HG03066 (cell line): Measurements from ENCODE around the gene CES3.

Experiments
- ATAC-seq: cut with Tn5 transposase; IDR thresholded peaks from one replicate; pipeline ENCODE4 v1.9.1; 2021; ENCODE audit warnings: low read depth; ENCODE audit not compliant: unreplicated experiment

Gene CES3

GRCh38 chr16:67000384-67001351 lies 39.6 kb downstream of the CES3 start:
- no peak for ATAC-seq

- ATAC-seq, result no peak
These were observed 40.7 kb downstream of the CES3 start for GRCh38 chr16:67001726-67002125.

- no peak for ATAC-seq
These were observed 46.0 kb downstream of the CES3 start for GRCh38 chr16:67006930-67007658.

- no peak for ATAC-seq
These were observed 48.1 kb downstream of the CES3 start for GRCh38 chr16:67009158-67009557.

- ATAC-seq, result no peak
These were observed 50.2 kb downstream of the CES3 start for GRCh38 chr16:67011274-67011673.

- ATAC-seq, result no peak
These were observed 52.3 kb downstream of the CES3 start for GRCh38 chr16:67013233-67013822.

GRCh38 chr16:67013823-67014633 lies 53.0 kb downstream of the CES3 start:
- no peak for ATAC-seq

GRCh38 chr16:67014634-67015312 lies 53.7 kb downstream of the CES3 start:
- ATAC-seq, result no peak

- no peak for ATAC-seq
These were observed 54.3 kb downstream of the CES3 start for GRCh38 chr16:67015313-67015731.

- no peak for ATAC-seq
These were observed 55.1 kb downstream of the CES3 start for GRCh38 chr16:67016143-67016542.

- ATAC-seq, result no peak
These were observed 55.8 kb downstream of the CES3 start for GRCh38 chr16:67016681-67017420.

GRCh38 chr16:67017421-67017750 lies 56.3 kb downstream of the CES3 start:
- no peak for ATAC-seq

- peak; percentile 74 for ATAC-seq
These were observed 56.9 kb downstream of the CES3 start for GRCh38 chr16:67017810-67018488.

GRCh38 chr16:67019171-67019570 lies 58.1 kb downstream of the CES3 start:
- no peak for ATAC-seq

GRCh38 chr16:67021321-67021720 lies 60.3 kb downstream of the CES3 start:
- ATAC-seq, result no peak

- ATAC-seq, result no peak
These were observed 61.6 kb downstream of the CES3 start for GRCh38 chr16:67022531-67023214.

GRCh38 chr16:67023689-67024088 lies 62.6 kb downstream of the CES3 start:
- ATAC-seq, result no peak
